Neuronal stem cell (in vitro differentiated cells): ENCODE data around the gene LAMB4.

Experiments
- DNase-seq: peaks from one replicate; pipeline ENCODE4 v3.0.0-alpha.2; 2013; ENCODE audit warnings: low spot score
- H2AFZ ChIP-seq: one replicate; pipeline ENCODE4 v1.6.1; 2013; ENCODE audit warnings: mild to moderate bottlenecking, low read length, inconsistent platforms
- H2AK5ac ChIP-seq: 2 replicates; pipeline ENCODE4 v1.6.1; 2013; ENCODE audit warnings: low read depth, mild to moderate bottlenecking, inconsistent platforms, low read length, moderate library complexity, mixed read lengths
- H2BK120ac ChIP-seq: 2 replicates; pipeline ENCODE4 v1.6.1; 2013; ENCODE audit warnings: low read depth, mild to moderate bottlenecking, inconsistent platforms, low read length, moderate library complexity, mixed read lengths
- H2BK12ac ChIP-seq: one replicate; pipeline ENCODE4 v1.6.1; 2013; ENCODE audit warnings: low read length, inconsistent platforms
- H2BK15ac ChIP-seq: 2 replicates; pipeline ENCODE4 v1.6.1; 2013; ENCODE audit warnings: mild to moderate bottlenecking, low read length, inconsistent platforms, mixed read lengths
- H2BK5ac ChIP-seq: one replicate; pipeline ENCODE4 v1.6.1; 2013; ENCODE audit warnings: inconsistent platforms, mild to moderate bottlenecking, low read length, moderate library complexity
- H3K14ac ChIP-seq: one replicate; pipeline ENCODE4 v1.6.1; 2013; ENCODE audit warnings: low read length, inconsistent platforms
- H3K18ac ChIP-seq: 2 replicates; pipeline ENCODE4 v1.6.1; 2013; ENCODE audit warnings: low read length, inconsistent platforms
- H3K23ac ChIP-seq: 2 replicates; pipeline ENCODE4 v1.6.1; 2013; ENCODE audit warnings: low read depth, mild to moderate bottlenecking, mixed read lengths, low read length, inconsistent platforms; ENCODE audit not compliant: poor library complexity
- H3K27ac ChIP-seq: replicated peaks from 3 replicates; pipeline ENCODE4 v1.5.1; 2013; ENCODE audit warnings: low read length, inconsistent platforms
- H3K27me3 ChIP-seq, 3 experiments: 2 replicates each; pipeline ENCODE4 v1.6.1; 2013; ENCODE audit warnings: low read length in 3 of 3, mild to moderate bottlenecking in 2 of 3, inconsistent platforms in 1 of 3, low read depth in 1 of 3, mixed read lengths in 1 of 3, moderate library complexity in 1 of 3; ENCODE audit not compliant: control insufficient read depth in 3 of 3, insufficient read depth in 3 of 3
- H3K36me3 ChIP-seq, 2 donors: replicated peaks in 1 of 2; 2 replicates each; pipeline ENCODE4 v1.6.1; 2013; ENCODE audit warnings: low read length in 2 of 2; ENCODE audit not compliant: control insufficient read depth in 2 of 2, insufficient read depth in 2 of 2
- H3K4ac ChIP-seq: 2 replicates; pipeline ENCODE4 v1.6.1; 2013; ENCODE audit warnings: inconsistent platforms, mild to moderate bottlenecking, low read length, moderate library complexity
- H3K4me1 ChIP-seq, 2 donors: 1 replicate in 1 of 2; 2 replicates in 1 of 2; pipeline ENCODE4 v1.6.1; 2013; ENCODE audit warnings: low read length in 2 of 2, low read depth in 1 of 2; ENCODE audit not compliant: control insufficient read depth in 2 of 2, insufficient read depth in 1 of 2
- H3K4me2 ChIP-seq: one replicate; pipeline ENCODE4 v1.6.1; 2013; ENCODE audit warnings: mild to moderate bottlenecking, low read length, inconsistent platforms; ENCODE audit not compliant: insufficient read depth, poor library complexity, severe bottlenecking
- H3K4me3 ChIP-seq, 2 donors: 2 replicates each; pipeline ENCODE4 v1.5.1; 2013; ENCODE audit warnings: low read length in 2 of 2, mild to moderate bottlenecking in 2 of 2, inconsistent platforms in 1 of 2, moderate library complexity in 1 of 2
- H3K79me1 ChIP-seq: one replicate; pipeline ENCODE4 v1.6.1; 2013; ENCODE audit warnings: low read depth, mild to moderate bottlenecking, inconsistent platforms, low read length, moderate library complexity
- H3K9ac ChIP-seq: one replicate; pipeline ENCODE4 v1.6.1; 2013; ENCODE audit warnings: mild to moderate bottlenecking, low read depth, low read length, inconsistent platforms; ENCODE audit not compliant: poor library complexity
- H3K9me3 ChIP-seq, 2 donors: replicated peaks in 1 of 2; 2 replicates each; pipeline versions ENCODE3 to v1.6.1; 2013; ENCODE audit warnings: low read length in 2 of 2, mild to moderate bottlenecking in 2 of 2, inconsistent platforms in 1 of 2, low read depth in 1 of 2, mixed read lengths in 1 of 2, moderate library complexity in 1 of 2; ENCODE audit not compliant: control insufficient read depth in 2 of 2, insufficient read depth in 1 of 2
- H4K8ac ChIP-seq: one replicate; pipeline ENCODE4 v1.6.1; 2013; ENCODE audit warnings: low read depth, mild to moderate bottlenecking, inconsistent platforms, low read length, moderate library complexity
- H4K91ac ChIP-seq: one replicate; pipeline ENCODE4 v1.6.1; 2013; ENCODE audit warnings: low read length, low read depth, mild to moderate bottlenecking, inconsistent platforms; ENCODE audit not compliant: poor library complexity
- WGBS, 2 donors: extraction: QIAGEN DNeasy Blood & Tissue Kit; methylation state at CpG; one replicate each; pipeline ENCODE4 v1.1.7; 2013; ENCODE audit warnings: missing lambda C conversion rate in 2 of 2, mixed read lengths in 1 of 2; ENCODE audit not compliant: insufficient read length in 2 of 2, insufficient replicate concordance in 1 of 2; ENCODE audit errors: extremely low coverage in 2 of 2; 5-methylcytosine and 5-hydroxymethylcytosine counted together

Gene LAMB4

DNA sequence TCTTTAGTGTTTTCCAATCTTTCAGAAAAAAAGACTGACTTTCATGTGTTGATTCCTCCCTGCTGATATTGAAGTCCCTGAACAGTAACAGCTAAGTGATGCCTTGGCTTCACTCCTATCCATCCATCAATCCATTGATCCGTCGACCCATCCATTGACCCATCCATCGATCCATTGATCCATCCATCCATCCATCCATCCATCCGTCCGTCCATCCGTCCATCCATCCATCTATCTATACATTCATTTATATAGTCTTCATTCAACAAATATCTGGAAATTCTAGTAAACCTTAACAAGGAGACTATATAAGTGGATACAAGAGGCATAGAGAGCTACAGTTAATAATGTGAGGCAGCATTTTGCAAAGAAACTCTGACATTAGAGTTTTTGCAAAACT lies 105.6 kb downstream of the LAMB4 start:
- no peak for DNase-seq
- Histone ChIP-seq H4K91ac (no peak overlapping the region), H3K9ac (no peak overlapping the region), H2BK12ac (no peak overlapping the region), H2AK5ac (no peak overlapping the region), H2AFZ (no peak overlapping the region), H3K18ac (no peak overlapping the region), H3K4me2 (no peak overlapping the region), H3K36me3 (no peaks in the 10 kb centered on the region), H3K14ac (no peak overlapping the region), H3K9me3 (no peaks in the 10 kb centered on the region), H3K4me1 (no peaks in the 10 kb centered on the region), H2BK120ac (no peak overlapping the region), H3K27ac (no peak overlapping the region), H3K4ac (no peak overlapping the region), H2BK15ac (no peak overlapping the region), H2BK5ac (no peak overlapping the region), H3K79me1 (no peaks in the 10 kb centered on the region), H3K23ac (no peak overlapping the region), H3K27me3 (peaks cover 0 to 9% (median 0%) of the 10 kb centered on the region in 3 experiments), H3K4me3 (no peak overlapping the region), H4K8ac (no peak overlapping the region)
- 100% methylated on average over 3 of the region's 6 CpGs for WGBS, 2 donors

DNA sequence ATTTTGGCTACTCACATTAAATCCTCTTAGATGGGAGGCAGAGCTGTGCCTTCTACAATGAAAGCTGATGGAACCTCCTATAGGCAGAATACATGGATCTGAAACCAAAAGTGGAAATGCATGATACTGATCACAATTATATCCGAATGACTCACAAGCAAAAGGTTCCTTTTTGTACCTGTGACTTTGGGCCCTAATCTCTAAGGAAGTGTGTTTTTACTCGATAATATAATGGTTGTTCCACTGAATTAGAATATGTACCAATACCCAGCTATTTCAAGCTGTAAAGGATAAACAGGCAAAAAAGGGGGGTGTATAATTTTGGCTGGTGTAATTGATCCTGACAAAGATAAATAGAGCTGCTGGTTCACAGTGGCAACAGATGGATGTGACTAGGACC lies 109.6 kb downstream of the LAMB4 start:
- H3K4me3 ChIP-seq = no peak overlapping the region
- no peak for DNase-seq
- no peaks in the 10 kb centered on the region for H3K36me3 ChIP-seq
- no peak overlapping the region for H3K4ac ChIP-seq
- no peak overlapping the region for H3K23ac ChIP-seq
- no peak overlapping the region for H3K27ac ChIP-seq
- H3K9me3 ChIP-seq = no peaks in the 10 kb centered on the region
- H3K18ac ChIP-seq = no peak overlapping the region
- H4K91ac ChIP-seq = no peak overlapping the region
- H3K4me1 ChIP-seq = no peaks in the 10 kb centered on the region
- H3K79me1 ChIP-seq = no peaks in the 10 kb centered on the region
- H3K14ac ChIP-seq = no peak overlapping the region
- H2AFZ ChIP-seq = no peak overlapping the region
- no peak overlapping the region for H2AK5ac ChIP-seq
- H3K9ac ChIP-seq = no peak overlapping the region
- no peak overlapping the region for H4K8ac ChIP-seq
- no peak overlapping the region for H2BK12ac ChIP-seq
- H2BK5ac ChIP-seq = no peak overlapping the region
- WGBS, 2 donors = no CpG with 5 or more reads among the region's 2 CpGs
- H3K4me2 ChIP-seq = no peak overlapping the region
- peaks cover 0 to 9% (median 0%) of the 10 kb centered on the region in 3 experiments for H3K27me3 ChIP-seq
- H2BK120ac ChIP-seq = no peak overlapping the region
- no peak overlapping the region for H2BK15ac ChIP-seq

DNA sequence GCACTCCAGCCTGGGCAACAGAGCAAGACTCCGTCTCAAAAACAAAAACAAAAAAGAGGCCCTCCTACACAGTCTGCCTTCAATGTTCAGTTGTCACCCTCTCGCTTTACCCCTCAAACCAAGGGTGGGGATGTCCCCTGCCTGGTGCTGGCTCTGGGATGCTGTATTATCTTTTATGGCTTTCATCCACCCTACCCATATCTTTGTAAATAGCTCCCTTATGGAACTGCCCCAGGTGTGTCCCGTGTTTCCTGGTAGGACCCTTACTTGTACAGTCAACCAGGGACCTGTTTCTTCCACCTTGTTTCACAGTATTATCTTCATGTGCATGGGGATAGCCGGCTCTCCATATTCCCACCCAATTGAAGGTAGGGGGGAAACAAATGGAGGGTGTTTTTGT lies 111.5 kb downstream of the LAMB4 start:
- no peaks in the 10 kb centered on the region for H3K36me3 ChIP-seq
- H2AK5ac ChIP-seq = no peak overlapping the region
- H4K91ac ChIP-seq = no peak overlapping the region
- no CpG with 5 or more reads among the region's 4 CpGs for WGBS, 2 donors
- H3K9me3 ChIP-seq = no peaks in the 10 kb centered on the region
- H2AFZ ChIP-seq = no peak overlapping the region
- H3K4ac ChIP-seq = no peak overlapping the region
- H2BK15ac ChIP-seq = no peak overlapping the region
- no peak overlapping the region for H3K27ac ChIP-seq
- H3K4me3 ChIP-seq = no peak overlapping the region
- no peaks in the 10 kb centered on the region for H3K79me1 ChIP-seq
- H3K14ac ChIP-seq = no peak overlapping the region
- H3K27me3 ChIP-seq = peaks cover 0 to 4% (median 0%) of the 10 kb centered on the region in 3 experiments
- no peak overlapping the region for H2BK12ac ChIP-seq
- no peak overlapping the region for H3K23ac ChIP-seq
- H4K8ac ChIP-seq = no peak overlapping the region
- no peak for DNase-seq
- H3K18ac ChIP-seq = no peak overlapping the region
- no peak overlapping the region for H2BK120ac ChIP-seq
- no peaks in the 10 kb centered on the region for H3K4me1 ChIP-seq
- no peak overlapping the region for H3K4me2 ChIP-seq
- no peak overlapping the region for H2BK5ac ChIP-seq
- no peak overlapping the region for H3K9ac ChIP-seq

DNA sequence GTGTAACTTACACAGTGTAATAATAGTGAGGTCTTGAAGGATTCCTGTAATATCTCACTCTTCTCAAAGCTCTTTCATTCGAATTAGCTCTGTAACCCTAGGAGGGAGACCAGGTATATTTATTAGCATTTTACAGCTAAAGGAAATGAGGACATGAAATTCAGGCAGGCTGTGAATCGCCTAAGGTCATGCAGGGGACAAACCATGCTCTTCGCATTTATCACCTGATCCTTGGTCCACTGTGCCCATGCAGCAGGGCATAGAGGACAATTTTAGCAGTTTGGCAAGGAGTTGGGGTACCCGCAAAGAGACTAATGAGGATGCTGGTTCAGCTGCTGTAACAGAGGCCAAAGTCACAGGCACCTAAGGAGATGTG lies 112.4 kb downstream of the LAMB4 start:
- Histone ChIP-seq H3K9ac (no peak overlapping the region), H3K36me3 (no peaks in the 10 kb centered on the region), H3K4me3 (no peak overlapping the region), H2BK5ac (no peak overlapping the region), H3K23ac (no peak overlapping the region), H3K9me3 (no peaks in the 10 kb centered on the region), H2AK5ac (no peak overlapping the region), H4K91ac (no peak overlapping the region), H3K18ac (no peak overlapping the region), H3K14ac (no peak overlapping the region), H3K79me1 (no peaks in the 10 kb centered on the region), H2BK12ac (no peak overlapping the region), H4K8ac (no peak overlapping the region), H3K27ac (no peak overlapping the region), H3K27me3 (peaks cover 0 to 4% (median 0%) of the 10 kb centered on the region in 3 experiments), H2AFZ (no peak overlapping the region), H3K4me2 (no peak overlapping the region), H3K4me1 (no peaks in the 10 kb centered on the region), H2BK120ac (no peak overlapping the region), H2BK15ac (no peak overlapping the region), H3K4ac (no peak overlapping the region)
- no CpG with 5 or more reads among the region's 4 CpGs for WGBS, 2 donors
- DNase-seq = no peak
